ENCODE data around the gene UNC5B.
"Not testable (repeated sequence)": the region's sequence is repeated elsewhere in the genome, so short reads cannot be mapped to it uniquely, and the experiment has no call there.

UNC5B gene

DNA sequence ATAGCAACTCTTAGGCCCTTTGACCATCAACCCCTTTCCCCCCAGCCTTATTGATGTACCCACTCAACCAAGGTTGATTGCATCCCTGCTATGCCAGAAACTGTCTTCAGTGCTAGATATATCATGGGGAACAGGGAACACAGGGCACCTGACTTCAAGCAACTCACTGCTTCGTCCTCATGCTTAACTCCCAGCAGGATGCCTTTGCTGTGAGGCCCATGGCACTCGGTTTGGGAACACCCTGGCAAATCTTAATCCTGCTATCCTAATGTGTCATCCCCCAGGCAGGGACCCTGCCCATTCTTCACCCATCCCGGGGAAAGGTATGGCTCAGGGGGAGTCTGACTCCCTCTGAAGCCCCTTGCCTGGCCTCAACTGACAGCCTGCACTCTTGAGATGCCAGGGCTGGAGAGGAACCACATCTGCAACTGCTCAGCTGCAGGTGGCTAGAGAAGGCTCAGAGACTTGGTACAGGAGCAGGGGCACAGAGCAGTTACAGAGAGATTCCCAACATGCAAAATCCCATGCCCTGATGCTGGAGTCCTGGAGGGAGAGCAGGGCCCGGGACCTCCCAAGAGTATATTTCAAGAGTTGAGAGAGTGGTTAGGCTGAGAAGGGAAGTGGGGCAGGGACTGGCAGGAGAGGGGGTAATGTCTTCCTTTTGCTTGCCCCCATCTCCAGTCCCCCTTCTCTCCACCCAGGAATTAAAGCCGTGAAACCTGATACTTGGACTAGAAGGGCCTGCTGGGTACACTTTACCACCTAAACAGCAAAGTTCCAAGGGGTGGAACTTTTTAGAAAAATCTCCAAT is 2.4 kb upstream of the UNC5B start:
- DNase-seq = no peak

DNA sequence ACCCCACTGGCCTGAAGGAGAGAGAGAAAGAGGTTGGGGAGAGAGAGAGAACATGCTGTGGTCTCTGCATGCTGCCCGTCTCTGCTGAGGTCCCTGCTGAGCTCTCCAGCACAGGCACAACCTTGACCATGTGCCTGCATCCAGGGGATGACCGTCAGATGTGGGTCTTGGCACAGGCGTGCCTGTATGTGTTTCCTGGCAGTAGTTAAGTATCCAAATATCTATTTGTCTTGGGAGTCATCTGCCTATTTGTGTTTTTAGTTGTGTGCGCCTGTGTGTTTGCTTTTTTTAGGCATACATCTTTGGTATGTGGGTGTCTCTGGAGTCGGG is 1.9 kb upstream of the UNC5B start:
- DNase-seq = no peak

DNA sequence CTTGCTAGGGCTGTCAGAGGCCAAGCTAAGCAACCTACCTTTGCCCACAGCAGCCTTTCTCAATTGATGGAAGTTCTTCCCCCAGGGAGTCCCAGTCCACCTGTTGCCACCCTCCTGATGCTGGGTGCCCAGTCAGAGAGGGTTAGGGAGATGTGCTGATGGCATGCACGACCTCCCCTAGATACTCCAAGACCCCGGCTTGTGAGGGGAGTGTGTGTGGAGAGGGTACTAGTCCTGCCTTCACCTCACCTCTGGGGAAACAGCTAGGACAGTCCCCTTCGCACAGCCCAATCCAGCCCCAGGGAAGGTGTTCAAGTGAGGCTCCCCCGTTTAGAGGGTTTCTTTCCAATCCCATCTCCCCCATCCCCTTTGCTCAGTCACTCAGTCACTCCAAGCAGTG is 1.3 kb upstream of the UNC5B start:
- DNase-seq = no peak

DNA sequence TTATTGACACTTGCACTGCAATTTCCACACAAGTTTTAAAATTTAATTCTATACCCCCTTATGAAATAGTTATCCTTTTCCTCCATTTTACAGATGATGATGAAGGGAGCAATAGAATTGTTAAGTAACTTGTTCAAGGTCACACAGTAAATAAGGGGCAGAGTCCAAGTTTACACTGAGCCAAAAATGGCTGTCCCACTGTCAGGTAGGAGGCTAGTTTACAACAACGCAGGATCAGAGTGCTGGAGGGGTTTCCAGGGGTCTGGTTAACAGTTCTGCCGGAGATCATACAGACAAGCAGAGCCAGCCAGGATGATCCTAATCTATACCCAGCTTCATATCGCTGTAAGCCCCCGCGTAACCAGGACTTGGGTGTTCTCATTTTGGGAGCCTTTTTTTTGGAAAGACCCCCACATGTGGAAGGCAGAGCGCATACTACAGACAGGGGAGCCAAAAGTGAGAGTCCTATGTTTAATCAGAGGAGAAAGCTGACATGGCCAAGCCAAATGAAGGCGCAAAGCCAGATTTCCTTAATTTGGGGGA is 524 bp upstream of the UNC5B start:
- no peak for DNase-seq

DNA sequence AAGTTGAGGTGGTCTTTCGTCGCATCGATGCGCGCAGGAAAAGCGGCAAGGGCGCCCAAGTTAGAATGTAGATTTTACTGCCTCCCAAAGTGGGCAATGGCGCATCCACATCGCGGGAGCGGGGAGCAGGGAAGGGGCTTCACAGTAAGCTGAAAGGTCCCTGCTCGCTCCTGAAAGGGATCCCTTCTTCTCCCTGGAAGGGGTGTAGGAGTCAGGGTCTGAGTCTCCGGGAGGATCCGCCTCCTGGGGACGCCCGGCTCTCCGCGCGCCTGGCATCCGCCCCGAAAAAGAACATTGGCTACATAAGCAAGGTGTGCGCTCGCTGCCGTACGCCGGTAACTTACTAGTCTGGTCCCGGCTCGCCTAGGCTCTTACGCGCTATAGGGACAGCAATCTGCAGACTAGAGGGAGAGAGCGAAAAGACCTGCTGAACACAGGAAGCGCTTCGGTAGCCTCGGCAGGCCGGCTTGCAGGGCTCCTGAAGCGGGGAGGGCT is 804 bp downstream of the UNC5B start:
- peak; percentile 74 for DNase-seq

DNA sequence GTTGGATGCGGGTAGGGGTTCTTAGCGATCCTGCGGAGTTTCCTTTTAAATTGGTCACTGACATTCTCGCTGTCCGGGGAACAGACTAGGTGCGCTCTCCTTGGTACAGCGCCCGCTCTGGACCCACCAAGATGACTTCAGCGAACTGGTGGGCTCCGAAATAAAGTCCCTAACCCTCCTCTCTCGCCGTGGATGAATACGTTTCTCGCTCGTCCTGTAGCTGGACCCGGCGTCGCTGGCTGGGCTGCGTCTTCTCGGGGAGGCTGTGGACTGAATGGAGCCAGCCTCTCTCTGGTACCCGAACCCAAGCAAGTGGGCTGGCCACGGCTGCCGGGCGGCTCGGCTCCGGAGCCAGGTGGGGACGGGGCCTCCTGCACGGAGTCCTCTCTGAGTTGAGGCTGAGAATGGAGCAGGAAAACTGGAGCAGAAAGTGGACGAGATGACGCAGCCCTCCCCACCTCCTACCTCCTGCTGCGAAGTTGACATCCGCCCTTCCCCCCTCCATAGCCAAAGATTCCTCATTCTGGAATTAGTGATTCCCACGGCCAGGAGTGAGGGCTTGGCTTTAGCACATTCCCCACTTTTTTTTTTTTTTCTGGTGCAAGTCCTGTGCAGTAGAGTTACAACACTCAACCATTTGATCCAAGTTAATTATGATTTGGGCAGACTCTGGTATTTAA is 1.5 kb downstream of the UNC5B start:
- DNase-seq = peak; percentile 65

DNA sequence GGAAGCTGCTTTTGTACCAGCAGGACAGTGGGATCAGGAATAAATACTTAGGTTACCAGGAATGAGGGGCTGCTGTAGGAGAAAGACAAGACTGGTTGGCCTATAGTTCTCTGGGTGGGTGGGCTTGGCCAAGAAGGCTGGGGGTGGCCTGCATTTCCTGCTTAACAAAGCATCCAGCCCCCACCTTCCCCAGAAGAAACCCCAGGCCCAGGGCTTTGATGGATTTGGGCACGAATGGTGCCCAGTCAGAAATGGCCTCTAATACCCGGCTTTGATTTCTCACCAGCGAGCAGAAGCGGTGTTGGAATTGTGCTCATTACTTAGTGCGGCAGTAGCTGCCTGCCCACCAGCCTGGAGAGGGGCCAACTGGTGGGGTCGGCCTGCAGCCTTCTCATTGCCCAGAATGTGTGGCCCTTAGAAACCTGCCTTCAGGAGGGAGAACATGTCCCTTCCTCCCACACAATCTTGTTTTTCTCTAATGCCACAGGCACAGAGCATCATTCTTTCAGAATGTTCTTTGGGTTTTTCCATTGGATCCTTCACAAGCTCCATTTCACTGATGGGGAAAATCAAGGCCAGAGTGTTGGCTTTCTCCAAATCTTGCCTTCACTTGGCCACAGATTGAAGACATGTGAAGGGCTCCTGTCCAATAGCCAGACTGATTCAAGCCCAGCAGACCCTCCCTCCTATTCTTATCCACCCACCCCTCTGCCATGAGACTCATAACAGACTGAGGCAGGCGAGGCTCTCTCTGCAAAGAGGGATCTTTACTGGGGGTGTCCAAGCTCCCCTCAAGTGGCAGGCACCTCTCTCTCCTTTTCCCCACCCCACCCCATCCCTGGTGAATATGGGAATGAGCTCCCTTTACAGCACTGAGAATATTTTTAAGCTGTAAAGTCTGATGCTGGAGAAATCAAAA is 2.5 kb downstream of the UNC5B start:
- no peak for DNase-seq

DNA sequence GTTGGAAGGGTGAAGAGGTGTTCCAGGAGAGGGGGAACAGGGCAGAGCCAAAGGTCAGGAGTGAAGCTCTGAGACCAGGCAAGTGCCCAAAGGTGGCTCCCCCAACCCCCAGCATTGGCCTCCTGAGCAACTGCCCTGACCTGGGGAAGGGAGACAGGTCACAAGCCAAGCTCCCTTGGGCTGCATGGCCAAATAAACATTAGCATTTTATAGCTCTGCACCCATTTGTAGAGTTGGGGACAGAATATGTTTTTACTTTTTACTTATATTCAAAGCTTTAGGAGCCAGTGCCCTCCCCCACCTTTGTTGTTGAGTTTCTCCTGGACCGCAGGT is 4.0 kb downstream of the UNC5B start:
- no peak for DNase-seq

DNA sequence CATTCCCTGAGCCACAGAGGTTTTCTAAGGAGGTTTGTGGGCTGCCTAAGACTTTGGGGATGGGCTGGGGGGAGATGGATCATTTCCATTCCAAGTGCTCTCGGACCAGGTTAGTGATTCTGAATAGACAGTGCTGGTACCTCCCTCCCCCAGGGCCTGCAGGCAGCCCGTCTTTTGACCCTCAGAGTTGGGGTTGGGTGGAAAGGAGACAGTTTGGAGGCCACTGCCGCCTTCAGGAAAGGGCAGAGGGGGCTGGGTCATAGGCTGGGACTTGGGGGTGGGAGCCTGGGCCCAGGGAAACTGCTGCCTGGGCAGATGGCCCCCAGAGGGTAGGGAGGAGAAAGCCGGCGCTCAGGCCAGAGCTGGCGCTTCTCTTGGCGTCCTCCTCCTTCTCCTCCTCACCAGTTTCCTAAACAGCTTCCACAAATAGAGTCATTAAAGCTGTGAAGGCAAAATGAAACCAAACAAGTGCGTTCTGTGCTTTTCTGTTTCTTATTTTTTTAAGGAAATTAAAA is 4.4 kb downstream of the UNC5B start:
- no peak for DNase-seq

DNA sequence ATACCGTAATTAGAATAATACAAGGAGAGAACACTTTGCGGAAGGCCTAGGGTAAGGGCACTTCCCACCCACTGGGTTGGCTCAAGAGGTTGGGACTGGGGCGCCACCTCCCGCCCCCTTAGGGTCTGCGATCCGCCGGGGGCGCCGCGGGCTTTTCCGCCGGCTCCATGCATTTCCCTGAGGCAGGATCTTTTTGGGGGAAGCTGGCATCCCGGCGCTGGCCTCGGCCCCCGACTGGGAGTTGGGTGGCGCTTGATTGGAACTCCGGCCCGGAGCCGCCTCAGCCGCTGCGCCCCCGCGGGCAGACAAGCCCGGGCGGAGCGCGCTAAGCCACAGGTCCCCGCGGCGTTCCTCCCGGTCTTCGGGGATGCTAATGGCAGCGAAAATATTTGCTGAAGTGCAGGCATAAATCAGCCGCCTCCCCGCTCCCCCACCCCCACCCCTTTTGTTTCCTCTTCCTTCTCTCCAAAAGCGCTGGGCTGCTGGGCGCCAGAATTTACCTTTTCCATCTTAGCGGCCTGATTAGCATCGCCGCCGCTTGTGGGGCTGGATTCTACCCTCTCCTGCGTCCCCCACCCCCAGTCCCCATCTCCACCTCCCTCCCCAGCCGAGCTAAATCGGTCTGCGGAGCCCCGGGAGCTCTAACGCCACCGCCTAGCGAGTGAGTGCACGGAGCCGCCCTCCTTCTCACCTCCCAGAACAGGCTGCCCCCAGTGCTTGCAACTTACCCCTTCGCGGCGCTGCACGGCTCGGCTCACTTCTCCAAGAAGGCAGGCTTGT is 5.1 kb downstream of the UNC5B start:
- no peak for DNase-seq

DNA sequence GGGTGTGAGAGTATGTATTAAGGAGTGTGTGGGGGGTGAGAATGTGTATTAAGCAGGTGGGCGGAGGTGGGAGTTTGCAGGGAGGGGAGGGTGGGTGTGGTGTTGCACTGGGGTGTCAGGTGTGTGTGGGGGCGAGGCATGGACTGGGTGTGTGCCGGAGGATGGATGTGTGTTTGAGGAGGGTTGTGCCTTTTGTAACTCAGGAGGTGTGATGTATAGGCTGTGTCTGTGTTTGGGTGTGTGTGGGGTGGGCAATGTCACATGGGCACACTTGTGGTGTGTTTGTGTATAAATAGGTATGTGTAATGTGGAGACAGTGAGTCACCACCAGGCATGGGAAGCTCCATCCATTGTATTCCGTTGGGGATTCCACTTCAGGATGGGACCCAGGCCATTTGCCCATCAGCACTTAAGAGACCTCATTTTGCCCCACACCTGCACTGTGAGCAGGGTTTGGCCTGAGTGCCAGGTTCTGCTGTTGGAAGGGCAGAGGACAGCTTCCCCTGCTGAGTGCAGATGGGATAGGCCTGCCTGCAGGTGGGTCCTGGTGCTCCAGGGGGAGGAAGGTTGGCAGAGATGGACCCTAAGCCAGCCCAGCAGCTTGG is 5.8 kb downstream of the UNC5B start:
- DNase-seq = no peak

DNA sequence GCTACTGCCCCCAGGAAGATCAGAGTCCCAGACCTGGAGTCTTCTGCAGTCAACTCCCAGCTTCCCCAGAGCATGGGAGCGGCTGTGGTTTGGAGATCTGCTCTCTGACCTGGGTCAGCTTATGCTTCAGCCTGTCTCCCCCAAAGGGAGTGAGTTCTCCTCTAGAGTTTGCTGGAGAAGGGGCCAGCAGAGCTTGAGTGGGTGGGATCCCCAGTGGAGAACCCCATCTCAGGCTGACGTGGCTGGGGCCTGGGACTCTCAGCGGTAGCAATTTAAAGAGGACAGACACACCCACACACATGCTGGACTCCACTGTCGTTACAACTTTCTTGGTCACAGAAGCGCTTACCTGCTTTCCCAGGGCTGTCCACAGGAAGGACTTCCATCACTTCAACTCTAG is 6.3 kb downstream of the UNC5B start:
- DNase-seq = no peak

DNA sequence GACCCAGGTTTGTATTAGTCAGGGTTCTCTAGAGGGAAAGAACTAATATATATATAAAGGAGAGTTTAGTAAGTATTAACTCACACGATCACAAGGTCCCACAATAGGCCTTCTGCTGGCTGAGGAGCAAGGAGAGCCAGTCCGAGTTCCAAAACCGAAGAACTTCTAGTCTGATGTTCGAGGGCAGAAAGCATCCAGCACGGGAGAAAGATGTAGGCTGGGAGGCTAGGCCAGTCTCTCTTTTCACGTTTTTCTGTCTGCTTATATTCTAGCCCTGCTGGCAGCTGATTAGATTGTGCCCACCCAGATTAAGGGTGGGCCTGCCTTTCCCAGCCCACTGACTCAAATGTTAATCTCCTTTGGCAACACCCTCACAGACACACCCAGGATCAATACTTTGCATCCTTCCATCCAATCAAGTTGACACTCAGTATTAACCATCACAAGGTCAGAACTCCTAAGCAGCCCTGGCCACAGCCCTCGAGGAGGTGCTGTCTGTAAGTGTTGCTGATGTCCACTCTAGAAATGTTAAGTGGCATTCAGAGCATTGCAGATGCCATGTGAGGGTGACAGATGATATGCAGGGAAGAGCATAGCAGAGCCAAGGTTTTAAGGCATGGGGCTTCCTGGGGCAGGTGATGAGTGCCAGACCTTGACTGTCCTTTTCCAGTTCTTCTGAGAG is 7.0 kb downstream of the UNC5B start:
- not testable (repeated sequence) for DNase-seq

DNA sequence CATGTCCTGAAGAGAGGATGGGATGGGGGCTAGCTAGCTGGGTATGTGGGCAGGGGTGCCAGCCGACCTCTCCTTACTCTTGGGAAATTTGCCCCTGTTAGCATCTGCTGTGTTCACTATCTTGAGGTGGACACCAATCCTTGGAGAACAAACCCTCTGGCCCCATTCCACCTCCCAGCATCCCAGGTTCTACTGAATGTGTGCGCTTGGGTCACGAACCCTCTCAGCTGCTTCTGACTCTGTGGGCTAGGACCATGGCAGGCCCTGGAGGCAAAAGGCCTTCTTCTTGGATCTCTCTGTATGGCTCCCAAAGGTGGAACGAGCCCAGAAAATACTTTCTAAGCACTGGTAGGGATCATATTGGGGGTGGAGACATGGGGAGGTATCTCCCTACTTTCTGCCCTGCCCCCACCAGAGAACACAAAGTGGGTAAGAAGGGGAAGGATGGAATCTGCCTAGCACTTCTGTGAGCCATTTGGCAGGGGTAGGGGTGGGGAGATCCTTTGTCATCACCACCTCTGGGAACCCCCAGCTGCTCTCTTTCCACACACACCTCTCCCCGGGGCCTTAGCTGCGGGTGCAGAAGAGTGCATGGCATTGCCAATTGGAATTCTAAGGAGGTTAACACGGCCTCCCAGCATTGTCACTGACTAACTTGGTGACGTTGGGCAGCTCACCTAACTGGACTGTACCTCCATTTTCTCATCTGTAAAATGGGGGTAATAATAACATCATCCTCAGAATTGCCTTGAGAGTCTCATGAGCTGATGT is 7.7 kb downstream of the UNC5B start:
- no peak for DNase-seq

DNA sequence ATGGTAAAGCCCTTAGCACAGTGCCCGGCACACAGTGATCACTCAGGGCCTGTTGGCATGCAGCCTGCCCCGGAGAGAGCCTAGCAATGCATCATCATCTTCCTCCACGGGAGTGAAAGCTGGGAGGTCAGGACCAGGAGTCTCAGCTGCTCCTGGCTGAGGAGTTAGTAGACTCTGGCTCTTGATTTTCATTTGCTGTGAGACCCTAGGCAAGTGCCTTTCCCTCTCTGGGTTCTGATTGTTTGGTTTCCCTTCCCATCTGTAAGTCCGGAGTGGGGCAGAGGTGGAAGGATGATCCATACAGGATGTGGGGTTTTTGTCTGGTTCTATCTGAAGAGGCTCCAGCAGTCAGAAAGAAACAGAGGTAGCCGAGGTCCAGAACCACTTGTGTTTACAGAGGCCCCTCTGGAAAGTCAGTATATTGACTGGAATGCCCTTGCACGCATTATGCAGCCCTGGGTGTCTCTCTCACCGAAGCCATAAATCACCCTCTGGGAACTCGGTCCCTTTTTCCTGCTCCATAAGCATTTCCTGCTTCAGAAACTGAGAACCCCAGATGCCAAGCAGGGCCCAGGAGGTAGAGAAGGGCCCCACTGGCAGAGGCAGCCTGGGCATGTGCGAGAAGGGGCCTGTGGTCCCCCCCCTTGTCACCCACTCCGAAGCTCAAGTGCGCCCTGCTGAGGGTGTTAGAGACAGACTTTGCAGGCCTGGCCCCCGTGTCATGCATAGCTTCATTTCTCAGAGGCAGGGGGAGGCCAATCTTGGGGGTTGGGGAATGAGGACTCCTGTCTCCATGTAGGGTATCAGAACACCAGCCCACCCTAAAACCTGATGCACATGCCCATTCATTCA is 8.5 kb downstream of the UNC5B start:
- DNase-seq = no peak

DNA sequence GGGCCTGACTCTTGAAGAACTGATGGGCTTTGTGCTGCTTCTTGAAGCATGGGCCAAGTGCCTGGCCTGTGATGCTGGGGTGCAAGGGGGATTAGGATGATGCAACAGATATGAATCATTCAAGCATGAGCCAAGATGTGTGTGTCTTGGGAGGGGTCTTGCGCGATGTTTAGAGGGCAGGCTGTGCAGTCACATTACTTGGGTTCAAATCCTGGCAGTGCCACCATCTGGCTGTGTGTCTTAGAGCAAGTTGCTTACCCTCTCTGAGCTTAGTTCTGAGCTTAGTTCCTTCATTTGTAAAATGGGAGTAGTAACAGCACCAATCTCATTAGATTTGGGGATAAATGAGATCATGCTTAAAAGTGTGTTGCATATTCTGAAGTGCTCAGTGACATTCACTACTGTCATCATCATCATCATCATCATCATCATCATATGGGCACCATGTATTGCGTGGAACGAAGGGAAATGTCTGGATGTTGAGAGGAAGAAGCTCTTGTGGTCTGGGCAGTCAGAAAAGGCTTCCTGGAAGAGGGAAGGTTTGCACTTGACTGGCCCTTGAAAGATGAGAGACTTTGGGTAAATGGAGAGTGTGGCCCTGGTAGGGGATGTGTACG is 9.3 kb downstream of the UNC5B start:
- no peak for DNase-seq

DNA sequence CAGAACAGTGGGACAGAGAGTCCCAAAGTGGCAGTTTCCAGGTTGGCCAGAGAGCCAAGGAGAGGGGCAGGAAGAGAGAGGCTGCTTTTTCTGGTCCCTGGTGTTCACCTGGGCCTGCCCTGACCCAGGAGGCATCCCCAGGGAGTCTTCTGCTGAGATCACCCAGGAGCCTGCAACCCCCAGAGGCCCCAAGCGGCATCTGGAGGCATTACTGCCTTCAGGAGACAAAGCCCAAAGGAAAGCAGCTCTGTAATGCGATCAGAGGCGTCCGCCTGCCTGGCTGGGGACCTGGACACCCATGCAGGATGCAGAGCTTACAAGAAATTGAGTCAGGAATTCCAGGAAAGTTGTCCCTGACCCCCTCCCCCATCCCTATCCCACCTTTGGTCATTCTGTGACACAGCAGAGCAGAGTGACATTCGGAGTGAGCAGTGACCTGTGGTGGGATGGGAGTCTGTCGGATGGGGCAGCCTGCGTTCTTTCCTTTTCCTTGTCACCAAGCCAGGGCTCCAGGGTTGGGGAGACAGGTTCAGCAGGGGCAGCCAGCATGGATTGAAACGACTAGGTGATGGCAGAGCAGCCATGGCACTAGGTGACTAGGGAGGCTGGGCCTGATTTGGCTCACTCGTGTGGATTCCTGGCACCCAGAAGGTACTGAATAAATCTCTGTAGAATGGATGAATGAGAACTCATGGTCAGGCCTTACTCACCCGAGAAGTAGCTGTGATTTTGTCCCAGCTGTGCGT is 10.4 kb downstream of the UNC5B start:
- peak; percentile 28 for DNase-seq

Measured in 8988T (cell line).